ENCODE data around the gene ARHGEF7.
"Not testable (repeated sequence)": the region's sequence is repeated elsewhere in the genome, so short reads cannot be mapped to it uniquely, and the experiment has no call there.

DNA sequence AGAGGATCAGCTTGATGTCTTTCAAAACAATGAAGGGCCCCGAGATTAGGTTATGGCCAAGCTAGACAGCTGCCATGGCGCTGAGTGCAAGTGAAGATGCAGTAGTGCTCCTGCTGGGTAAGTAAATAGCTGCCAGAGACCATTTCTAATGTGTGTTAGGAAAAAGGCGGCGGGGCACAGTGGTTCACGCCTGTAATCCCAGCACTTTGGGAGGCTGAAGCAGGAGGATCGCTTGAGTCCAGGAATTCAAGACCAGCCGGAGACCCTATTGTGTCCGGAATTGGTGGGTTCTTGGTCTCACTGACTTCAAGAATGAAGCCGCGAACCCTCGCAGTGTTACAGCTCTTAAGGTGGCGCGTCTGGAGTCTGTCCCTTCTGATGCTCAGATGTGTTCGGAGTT lies 32.3 kb upstream of the ARHGEF7 start:
- not testable (repeated sequence) for TF ChIP-seq STAT1 (IDR thresholded peaks at IDR 0.05; ENCODE audit: unreplicated experiment); EZH2 (IDR thresholded peaks at IDR 0.05; ENCODE audit: low read depth, unreplicated experiment); POLR2AphosphoS5 (IDR thresholded peaks at IDR 0.05; ENCODE audit: low read depth)
- TF ChIP-seq, protein P1, sequence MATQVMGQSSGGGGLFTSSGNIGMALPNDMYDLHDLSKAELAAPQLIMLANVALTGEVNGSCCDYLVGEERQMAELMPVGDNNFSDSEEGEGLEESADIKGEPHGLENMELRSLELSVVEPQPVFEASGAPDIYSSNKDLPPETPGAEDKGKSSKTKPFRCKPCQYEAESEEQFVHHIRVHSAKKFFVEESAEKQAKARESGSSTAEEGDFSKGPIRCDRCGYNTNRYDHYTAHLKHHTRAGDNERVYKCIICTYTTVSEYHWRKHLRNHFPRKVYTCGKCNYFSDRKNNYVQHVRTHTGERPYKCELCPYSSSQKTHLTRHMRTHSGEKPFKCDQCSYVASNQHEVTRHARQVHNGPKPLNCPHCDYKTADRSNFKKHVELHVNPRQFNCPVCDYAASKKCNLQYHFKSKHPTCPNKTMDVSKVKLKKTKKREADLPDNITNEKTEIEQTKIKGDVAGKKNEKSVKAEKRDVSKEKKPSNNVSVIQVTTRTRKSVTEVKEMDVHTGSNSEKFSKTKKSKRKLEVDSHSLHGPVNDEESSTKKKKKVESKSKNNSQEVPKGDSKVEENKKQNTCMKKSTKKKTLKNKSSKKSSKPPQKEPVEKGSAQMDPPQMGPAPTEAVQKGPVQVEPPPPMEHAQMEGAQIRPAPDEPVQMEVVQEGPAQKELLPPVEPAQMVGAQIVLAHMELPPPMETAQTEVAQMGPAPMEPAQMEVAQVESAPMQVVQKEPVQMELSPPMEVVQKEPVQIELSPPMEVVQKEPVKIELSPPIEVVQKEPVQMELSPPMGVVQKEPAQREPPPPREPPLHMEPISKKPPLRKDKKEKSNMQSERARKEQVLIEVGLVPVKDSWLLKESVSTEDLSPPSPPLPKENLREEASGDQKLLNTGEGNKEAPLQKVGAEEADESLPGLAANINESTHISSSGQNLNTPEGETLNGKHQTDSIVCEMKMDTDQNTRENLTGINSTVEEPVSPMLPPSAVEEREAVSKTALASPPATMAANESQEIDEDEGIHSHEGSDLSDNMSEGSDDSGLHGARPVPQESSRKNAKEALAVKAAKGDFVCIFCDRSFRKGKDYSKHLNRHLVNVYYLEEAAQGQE (IDR thresholded peaks at IDR 0.05; ENCODE audit: unreplicated experiment), result not testable (repeated sequence)
- TF ChIP-seq, protein P2, sequence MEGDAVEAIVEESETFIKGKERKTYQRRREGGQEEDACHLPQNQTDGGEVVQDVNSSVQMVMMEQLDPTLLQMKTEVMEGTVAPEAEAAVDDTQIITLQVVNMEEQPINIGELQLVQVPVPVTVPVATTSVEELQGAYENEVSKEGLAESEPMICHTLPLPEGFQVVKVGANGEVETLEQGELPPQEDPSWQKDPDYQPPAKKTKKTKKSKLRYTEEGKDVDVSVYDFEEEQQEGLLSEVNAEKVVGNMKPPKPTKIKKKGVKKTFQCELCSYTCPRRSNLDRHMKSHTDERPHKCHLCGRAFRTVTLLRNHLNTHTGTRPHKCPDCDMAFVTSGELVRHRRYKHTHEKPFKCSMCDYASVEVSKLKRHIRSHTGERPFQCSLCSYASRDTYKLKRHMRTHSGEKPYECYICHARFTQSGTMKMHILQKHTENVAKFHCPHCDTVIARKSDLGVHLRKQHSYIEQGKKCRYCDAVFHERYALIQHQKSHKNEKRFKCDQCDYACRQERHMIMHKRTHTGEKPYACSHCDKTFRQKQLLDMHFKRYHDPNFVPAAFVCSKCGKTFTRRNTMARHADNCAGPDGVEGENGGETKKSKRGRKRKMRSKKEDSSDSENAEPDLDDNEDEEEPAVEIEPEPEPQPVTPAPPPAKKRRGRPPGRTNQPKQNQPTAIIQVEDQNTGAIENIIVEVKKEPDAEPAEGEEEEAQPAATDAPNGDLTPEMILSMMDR (conservative IDR thresholded peaks at IDR 0.05; ENCODE audit: low read depth in 2 of 2), result not testable (repeated sequence)

Data from GM23338 (cell line).